Dendritic cell treated with granulocyte-macrophage colony-stimulating factor and Interleukin-4, amounts not matched to agents 40 ng/mL and 50 ng/mL, for 4 days (primary cell): Measurements from ENCODE around the gene ANTXR1.

Experiments
- H3K27ac Mint-ChIP-seq: one replicate; pipeline ENCODE4 v1.8.0; 2022; ENCODE audit warnings: mild to moderate bottlenecking, mixed read lengths
- H3K27me3 Mint-ChIP-seq: one replicate; pipeline ENCODE4 v1.8.0; 2022; ENCODE audit warnings: mild to moderate bottlenecking, mixed read lengths
- H3K36me3 Mint-ChIP-seq: one replicate; pipeline ENCODE4 v1.8.0; 2022; ENCODE audit warnings: low read depth, mixed read lengths
- H3K4me1 Mint-ChIP-seq: one replicate; pipeline ENCODE4 v1.8.0; 2022; ENCODE audit warnings: low read depth, mixed read lengths
- H3K4me3 Mint-ChIP-seq: one replicate; pipeline ENCODE4 v1.8.0; 2022; ENCODE audit warnings: mild to moderate bottlenecking, moderate library complexity, mixed read lengths
- H3K9me3 Mint-ChIP-seq: one replicate; pipeline ENCODE4 v1.8.0; 2022; ENCODE audit warnings: mixed read lengths
- intact Hi-C: fragments of 100-400 bp; cut with micrococcal nuclease; formaldehyde crosslinking; loops from one replicate; pipeline ENCODE4 v1.15.0; 2022

ANTXR1 gene

DNA sequence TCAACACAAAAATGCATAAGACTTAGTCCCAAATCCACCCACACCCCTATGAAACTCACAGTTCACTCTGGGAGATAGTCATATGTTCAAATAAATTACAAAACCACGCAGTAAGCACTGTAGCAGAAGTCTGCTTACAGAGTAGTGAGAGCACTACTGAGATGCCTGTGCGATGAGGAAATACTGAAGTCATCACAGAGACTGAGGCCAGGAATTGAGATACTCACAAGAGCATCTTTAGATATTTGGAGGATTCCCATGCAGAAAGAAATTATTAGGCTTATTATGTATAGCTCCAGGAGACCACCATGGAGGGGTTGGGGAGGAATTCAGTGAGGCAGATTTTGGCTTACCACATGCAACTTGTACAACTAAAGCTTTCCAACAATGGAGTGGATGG is 82.3 kb downstream of the ANTXR1 start:
- H3K36me3 Mint-ChIP-seq = no peaks in the 10 kb centered on the region
- intact Hi-C loops = no loop called here
- peaks cover 28% of the 10 kb centered on the region for H3K4me1 Mint-ChIP-seq
- H3K27me3 Mint-ChIP-seq = no peaks in the 10 kb centered on the region
- no peaks in the 10 kb centered on the region for H3K9me3 Mint-ChIP-seq
- H3K4me3 Mint-ChIP-seq = no peak overlapping the region
- H3K27ac Mint-ChIP-seq = peak overlapping the region; percentile 17

DNA sequence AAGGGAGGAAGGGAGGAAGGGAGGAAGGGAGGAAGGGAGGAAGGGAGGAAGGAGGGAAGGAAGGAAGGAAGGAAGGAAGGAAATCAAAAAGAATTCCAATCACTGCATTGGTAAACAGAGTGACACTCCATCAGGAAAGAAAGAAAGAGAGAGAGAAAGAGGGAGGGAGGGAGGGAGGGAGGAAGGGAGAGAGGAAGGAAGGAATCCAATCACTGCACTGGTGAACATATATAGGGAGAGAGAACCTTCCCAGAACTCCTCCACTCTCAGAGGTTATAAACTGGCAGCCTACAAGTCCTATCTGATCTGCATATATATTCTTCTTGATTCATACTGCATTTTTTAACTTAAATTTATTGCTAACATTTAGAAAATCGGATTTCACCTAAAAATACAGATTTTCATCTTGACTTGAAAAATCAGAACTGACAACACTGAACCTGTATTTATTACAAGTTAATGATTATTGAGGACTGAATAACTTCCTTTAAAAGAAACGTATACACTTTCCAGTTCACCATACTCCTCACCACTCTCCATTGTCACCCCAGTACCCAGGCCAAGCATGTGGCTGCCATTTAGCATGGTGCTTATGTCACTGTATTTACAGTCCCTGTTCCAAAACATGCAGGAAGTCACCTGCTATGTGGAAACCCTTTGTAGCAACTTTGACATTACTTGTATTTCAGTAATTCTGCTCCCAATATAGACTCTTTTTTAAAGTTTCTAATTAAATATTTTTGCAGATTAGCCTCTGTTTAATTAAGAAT is 83.5 kb downstream of the ANTXR1 start:
- intact Hi-C loops = no loop called here
- Mint-ChIP-seq H3K27ac (peak overlapping the region; percentile 14), H3K4me1 (peaks cover 20% of the 10 kb centered on the region), H3K4me3 (no peak overlapping the region), H3K9me3 (no peaks in the 10 kb centered on the region), H3K36me3 (no peaks in the 10 kb centered on the region), H3K27me3 (no peaks in the 10 kb centered on the region)

DNA sequence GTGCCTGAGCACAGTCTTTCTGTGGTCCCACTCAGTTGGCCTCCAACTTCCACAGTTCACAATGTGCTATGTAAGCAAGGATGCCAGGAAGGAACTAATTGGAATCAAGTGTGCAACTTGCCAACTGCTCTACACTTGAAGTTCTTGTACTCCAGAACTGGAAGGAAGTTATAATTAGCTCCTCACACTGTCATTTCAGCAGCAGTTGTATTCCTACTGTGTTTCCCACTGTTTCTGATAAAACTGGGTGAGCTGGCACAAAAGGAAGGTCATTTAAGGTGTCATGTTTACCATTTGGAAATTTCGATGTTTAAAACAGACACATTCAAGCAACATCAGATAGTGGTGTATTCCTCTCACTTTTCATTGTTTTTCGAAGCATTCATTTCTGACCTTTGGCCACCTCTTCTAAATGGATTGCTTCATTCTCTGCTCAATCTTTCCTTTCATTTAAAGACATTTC is 84.2 kb downstream of the ANTXR1 start:
- Mint-ChIP-seq H3K27ac (no peak overlapping the region), H3K9me3 (no peaks in the 10 kb centered on the region), H3K36me3 (no peaks in the 10 kb centered on the region), H3K4me3 (no peak overlapping the region), H3K27me3 (no peaks in the 10 kb centered on the region), H3K4me1 (peaks cover 18% of the 10 kb centered on the region)
- intact Hi-C loops = no loop called here

DNA sequence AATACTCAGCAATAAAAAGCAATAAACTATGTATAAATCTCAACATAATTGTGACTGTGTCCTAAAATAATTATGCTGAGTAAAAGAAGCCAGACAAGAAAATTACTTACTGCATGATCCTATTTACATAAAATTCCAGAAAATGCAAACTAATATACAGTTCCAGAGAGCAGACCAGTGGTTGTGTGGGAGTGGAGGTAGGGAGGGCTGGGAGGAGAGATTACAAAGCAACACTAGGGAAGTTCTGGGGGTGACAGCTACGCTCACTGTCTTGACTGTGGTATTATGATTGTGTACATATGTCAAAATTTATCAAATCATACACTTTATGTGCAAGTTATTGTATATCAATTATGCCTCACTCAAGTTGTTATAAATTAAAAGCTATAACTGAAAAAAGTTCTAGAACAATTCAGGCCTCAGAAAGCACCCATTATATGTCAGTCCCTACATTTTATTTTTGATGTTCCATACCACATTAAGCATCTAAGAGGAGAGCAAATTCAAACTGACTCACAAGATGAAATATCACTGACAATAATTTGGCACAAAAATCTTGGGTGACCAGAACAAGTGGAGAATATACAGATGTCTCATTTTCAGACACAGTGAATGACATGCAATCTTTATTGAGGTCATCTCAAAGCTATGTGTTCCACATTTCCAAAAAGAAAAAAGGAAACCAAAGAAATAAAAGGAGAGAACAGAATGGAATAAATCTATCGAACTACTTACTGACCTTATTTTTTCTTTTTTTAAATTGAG is 85.1 kb downstream of the ANTXR1 start:
- H3K27me3 Mint-ChIP-seq = no peaks in the 10 kb centered on the region
- no peaks in the 10 kb centered on the region for H3K9me3 Mint-ChIP-seq
- no peak overlapping the region for H3K27ac Mint-ChIP-seq
- H3K4me1 Mint-ChIP-seq = peaks cover 21% of the 10 kb centered on the region
- intact Hi-C loops = no loop called here
- no peaks in the 10 kb centered on the region for H3K36me3 Mint-ChIP-seq
- H3K4me3 Mint-ChIP-seq = no peak overlapping the region

DNA sequence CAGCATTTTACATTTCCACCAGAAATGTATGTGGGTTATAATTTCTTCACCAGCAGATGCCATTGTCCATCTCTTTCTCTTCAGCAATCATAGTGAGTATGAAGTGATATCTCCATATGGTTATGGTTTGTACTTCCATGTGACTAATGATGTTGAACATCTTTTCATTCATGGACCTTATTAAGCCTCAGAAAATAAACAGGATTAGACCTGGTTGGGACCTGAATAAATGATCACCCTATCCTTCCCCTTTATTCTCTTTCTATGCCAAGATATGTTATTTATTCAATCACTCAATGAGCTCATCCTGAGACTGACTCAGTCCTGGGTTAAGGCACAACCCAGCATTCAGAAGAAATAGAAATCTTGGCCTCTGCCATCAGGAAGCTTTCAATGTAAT is 86.6 kb downstream of the ANTXR1 start:
- H3K27me3 Mint-ChIP-seq = no peaks in the 10 kb centered on the region
- peaks cover 21% of the 10 kb centered on the region for H3K4me1 Mint-ChIP-seq
- intact Hi-C loops = no loop called here
- no peak overlapping the region for H3K4me3 Mint-ChIP-seq
- no peak overlapping the region for H3K27ac Mint-ChIP-seq
- no peaks in the 10 kb centered on the region for H3K36me3 Mint-ChIP-seq
- no peaks in the 10 kb centered on the region for H3K9me3 Mint-ChIP-seq

DNA sequence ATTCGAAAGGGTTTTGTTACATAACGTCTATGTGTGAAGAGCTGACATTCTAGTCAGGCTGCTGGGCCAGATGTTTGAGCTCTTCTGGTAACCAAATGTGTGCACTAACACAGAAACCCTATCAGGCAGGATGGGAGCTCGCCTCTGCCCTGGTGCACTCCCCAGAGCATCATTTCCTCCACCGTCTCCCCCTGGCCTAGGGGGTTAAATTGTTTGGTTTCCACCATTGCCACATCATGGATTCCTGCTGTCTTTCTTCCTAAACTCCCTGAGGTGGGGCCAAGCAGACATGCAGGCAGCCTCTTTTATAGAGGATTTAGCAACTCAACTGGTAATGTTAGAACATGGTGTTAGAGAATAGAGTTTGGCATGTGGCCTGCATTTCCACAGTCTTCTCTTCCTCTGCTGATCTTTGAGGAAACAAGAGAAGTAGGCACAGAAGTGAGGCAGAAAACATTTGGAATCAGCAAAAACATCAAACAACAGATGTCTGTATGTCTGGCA is 87.3 kb downstream of the ANTXR1 start:
- Mint-ChIP-seq H3K27ac (no peak overlapping the region), H3K4me1 (peaks cover 16% of the 10 kb centered on the region), H3K27me3 (no peaks in the 10 kb centered on the region), H3K36me3 (no peaks in the 10 kb centered on the region), H3K9me3 (no peaks in the 10 kb centered on the region), H3K4me3 (no peak overlapping the region)
- intact Hi-C loops = no loop called here

DNA sequence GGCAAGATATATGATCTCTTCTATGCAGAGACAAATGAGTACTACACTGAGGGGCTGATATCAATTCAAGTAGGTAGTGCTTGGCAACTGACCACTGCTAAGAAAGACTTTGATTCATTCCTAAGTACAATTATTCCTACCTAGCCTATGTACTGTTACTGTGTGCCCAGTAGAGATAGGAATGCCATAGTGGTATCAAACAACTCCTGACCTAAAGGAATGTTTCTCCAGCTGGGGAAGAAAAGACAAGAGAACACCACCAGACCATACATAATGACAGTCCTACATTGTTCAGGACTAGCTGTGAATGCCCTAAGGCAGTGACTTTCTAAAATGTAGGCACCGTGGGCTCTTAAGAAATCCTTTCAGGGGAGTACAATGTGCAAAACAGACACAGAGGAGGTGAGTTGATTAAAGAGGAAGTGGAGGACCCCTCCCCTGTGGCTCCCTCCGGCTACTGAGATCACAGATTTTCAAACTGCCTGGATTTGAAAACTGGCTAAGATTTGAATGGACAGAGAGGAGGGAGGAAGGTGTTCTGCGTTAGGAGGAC is 89.1 kb downstream of the ANTXR1 start:
- H3K4me3 Mint-ChIP-seq = no peak overlapping the region
- no peaks in the 10 kb centered on the region for H3K36me3 Mint-ChIP-seq
- no peaks in the 10 kb centered on the region for H3K9me3 Mint-ChIP-seq
- peaks cover 10% of the 10 kb centered on the region for H3K4me1 Mint-ChIP-seq
- no peaks in the 10 kb centered on the region for H3K27me3 Mint-ChIP-seq
- no peak overlapping the region for H3K27ac Mint-ChIP-seq
- intact Hi-C loops = no loop called here

DNA sequence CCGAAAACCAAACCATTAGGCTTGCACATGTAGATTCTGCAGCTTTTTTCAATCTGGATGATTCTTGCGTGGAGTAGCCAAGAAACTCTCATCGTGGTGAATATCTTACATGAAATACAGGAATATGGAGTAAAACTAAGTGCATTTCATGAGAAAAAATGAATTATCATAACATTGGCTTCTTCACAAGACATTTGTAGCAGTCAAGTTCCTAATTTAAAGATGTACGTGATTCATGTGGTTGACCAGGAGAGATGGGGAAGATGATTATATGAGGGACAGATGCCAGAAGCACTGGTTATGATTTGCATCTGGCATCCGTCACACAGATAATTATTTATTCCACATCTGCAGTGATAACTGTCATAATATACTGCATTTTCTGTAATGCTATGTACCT is 90.4 kb downstream of the ANTXR1 start:
- Mint-ChIP-seq H3K4me1 (peaks cover 5% of the 10 kb centered on the region), H3K36me3 (no peaks in the 10 kb centered on the region), H3K9me3 (no peaks in the 10 kb centered on the region), H3K27ac (no peak overlapping the region), H3K4me3 (no peak overlapping the region), H3K27me3 (no peaks in the 10 kb centered on the region)
- intact Hi-C loops = no loop called here

DNA sequence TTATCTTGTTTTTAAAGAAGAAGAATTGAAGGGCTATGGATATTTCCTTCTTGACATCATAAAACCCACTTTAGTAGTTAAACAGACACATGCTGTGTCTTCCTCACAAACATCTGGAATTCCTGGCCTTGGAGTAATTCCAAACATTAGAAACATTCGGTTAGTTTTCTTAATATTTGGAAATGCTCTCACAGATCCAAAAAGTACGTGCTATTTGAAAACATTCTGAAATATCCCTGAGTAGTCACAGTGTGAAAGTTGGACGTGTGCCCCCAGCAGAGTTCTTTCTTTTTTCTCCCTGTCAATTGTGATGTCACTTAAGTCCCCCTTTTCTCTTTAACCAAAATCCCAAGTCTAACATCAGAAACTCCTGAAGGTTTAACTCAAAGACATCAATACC is 91.3 kb downstream of the ANTXR1 start:
- H3K27ac Mint-ChIP-seq = no peak overlapping the region
- no peak overlapping the region for H3K4me3 Mint-ChIP-seq
- H3K9me3 Mint-ChIP-seq = no peaks in the 10 kb centered on the region
- H3K27me3 Mint-ChIP-seq = no peaks in the 10 kb centered on the region
- intact Hi-C loops = no loop called here
- H3K4me1 Mint-ChIP-seq = peaks cover 5% of the 10 kb centered on the region
- no peaks in the 10 kb centered on the region for H3K36me3 Mint-ChIP-seq

DNA sequence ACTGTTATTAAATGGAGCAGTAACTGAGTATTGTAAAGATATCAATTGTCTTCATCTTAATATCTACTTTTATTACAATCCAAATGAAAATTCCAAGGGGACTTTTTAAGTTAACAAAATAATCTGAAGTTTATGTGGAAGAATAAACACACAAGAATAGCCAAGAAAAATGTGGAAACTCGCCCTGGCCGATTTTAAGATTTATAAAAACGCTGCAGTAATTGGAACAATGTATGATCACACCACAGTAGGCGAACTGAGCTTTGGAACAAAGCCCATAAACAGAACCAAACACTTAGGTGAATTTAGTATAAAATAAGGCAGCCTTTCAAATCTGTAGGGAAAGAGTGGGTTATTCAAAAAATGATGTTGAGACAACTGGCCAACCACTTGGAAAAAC is 96.3 kb downstream of the ANTXR1 start:
- H3K9me3 Mint-ChIP-seq = no peaks in the 10 kb centered on the region
- H3K27me3 Mint-ChIP-seq = peaks cover 7% of the 10 kb centered on the region
- no peak overlapping the region for H3K4me3 Mint-ChIP-seq
- H3K36me3 Mint-ChIP-seq = no peaks in the 10 kb centered on the region
- H3K4me1 Mint-ChIP-seq = no peaks in the 10 kb centered on the region
- no peak overlapping the region for H3K27ac Mint-ChIP-seq
- intact Hi-C loops = no loop called here

DNA sequence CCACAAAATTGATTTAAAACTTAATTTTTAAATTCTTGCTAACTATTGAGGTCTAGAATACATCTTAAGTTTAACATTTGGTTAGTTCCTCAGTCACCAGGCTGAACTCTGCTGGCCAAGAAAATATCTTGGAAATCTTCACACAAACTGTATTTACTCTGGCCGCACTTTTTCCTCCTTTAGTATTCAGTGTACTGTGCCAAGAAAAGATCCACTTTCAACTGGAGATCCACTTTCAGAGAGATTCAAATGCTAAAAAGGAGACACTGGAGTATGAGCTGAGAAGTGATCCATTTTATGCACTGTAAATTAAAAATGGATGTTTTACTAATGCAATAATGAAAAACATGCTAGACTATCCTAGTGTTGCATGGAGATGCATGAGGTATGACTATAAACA is 98.1 kb downstream of the ANTXR1 start:
- intact Hi-C loops = no loop called here
- H3K27ac Mint-ChIP-seq = no peak overlapping the region
- no peaks in the 10 kb centered on the region for H3K4me1 Mint-ChIP-seq
- H3K4me3 Mint-ChIP-seq = no peak overlapping the region
- H3K27me3 Mint-ChIP-seq = peaks cover 7% of the 10 kb centered on the region
- H3K9me3 Mint-ChIP-seq = no peaks in the 10 kb centered on the region
- H3K36me3 Mint-ChIP-seq = no peaks in the 10 kb centered on the region

DNA sequence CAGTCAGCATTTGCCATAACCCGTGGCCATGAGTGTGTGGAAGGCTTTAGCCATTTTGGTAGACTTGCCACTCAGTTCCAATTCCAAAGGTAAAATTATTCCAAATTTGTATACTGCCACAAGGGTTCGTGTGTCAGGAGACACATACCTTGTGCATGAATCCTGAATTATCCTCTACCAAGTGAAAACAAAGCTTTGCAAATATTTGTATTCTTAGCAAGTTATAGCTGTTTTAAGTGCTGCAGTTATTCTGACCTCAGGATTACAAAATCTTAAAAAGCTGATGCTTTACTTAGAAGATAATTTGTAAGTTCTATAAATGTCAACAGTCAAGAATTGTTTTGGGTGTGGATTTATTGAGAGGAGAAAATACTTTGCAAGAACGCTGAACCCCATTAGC is 100.6 kb downstream of the ANTXR1 start:
- Mint-ChIP-seq H3K27me3 (peaks cover 7% of the 10 kb centered on the region), H3K9me3 (no peaks in the 10 kb centered on the region), H3K4me1 (no peaks in the 10 kb centered on the region), H3K27ac (no peak overlapping the region), H3K4me3 (no peak overlapping the region), H3K36me3 (no peaks in the 10 kb centered on the region)
- intact Hi-C loops = no loop called here

DNA sequence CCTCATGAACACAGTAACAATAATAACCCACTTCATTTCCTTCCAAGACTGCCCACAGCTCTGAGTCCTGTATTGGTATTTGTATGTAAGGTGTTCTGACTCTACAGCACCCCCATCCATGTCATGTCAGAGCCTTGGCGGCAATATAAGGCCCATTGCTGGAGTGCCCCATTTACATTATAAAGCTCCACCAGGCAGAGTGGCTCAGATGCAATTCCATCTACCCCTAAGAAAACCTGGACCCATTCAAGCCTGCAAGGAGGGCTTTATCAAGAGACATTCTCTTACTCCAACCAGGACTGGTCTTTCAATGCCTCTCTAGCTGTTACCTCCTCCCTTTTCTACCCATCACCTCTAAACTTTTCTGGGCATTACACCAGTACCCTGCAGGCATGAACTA is 101.6 kb downstream of the ANTXR1 start:
- H3K27ac Mint-ChIP-seq = no peak overlapping the region
- no peaks in the 10 kb centered on the region for H3K9me3 Mint-ChIP-seq
- H3K36me3 Mint-ChIP-seq = no peaks in the 10 kb centered on the region
- H3K27me3 Mint-ChIP-seq = peaks cover 7% of the 10 kb centered on the region
- no peaks in the 10 kb centered on the region for H3K4me1 Mint-ChIP-seq
- no peak overlapping the region for H3K4me3 Mint-ChIP-seq
- intact Hi-C loops = no loop called here

DNA sequence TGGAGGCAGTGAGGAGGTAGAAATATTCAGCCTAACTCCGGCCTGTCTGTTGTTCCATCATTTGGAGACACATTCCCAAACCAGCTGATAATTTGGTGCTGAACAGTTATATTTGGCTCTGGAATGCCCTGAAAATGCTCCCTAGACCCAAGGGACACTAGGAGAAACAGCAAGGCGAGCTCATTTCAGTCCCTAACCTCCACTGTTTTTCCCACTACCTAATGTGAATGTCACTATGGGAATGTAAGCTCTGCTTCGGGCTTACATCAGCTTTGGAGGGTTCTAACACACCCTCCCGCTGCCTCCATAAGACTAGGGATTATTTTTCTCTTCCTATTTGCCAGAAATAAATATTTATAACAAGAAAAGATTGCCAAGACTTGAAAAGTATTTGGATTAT is 103.5 kb downstream of the ANTXR1 start:
- no peak overlapping the region for H3K27ac Mint-ChIP-seq
- no peaks in the 10 kb centered on the region for H3K4me1 Mint-ChIP-seq
- H3K36me3 Mint-ChIP-seq = no peaks in the 10 kb centered on the region
- no peak overlapping the region for H3K4me3 Mint-ChIP-seq
- H3K9me3 Mint-ChIP-seq = no peaks in the 10 kb centered on the region
- peaks cover 7% of the 10 kb centered on the region for H3K27me3 Mint-ChIP-seq
- intact Hi-C loops = no loop called here
